ENCODE data around the gene PLPP2.

DNA sequence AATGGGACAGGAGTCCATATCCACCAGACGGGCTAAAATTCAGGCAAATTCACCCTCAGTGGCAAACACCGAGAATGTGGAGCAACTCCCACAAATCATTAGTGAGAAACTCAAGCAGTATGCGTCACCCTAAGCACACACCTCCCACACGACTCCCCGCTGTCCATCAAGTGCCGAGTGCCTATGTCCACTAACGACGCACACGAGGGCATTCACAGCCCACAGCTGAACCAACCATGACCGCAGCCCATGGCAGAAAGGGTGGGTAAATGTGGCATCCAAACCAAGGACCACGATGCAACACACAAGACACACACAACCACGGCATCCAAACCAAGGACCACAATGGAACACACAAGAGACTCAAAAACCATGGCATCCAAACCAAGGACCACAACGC lies 31.4 kb upstream of the PLPP2 start:
- TF ChIP-seq, protein P1, sequence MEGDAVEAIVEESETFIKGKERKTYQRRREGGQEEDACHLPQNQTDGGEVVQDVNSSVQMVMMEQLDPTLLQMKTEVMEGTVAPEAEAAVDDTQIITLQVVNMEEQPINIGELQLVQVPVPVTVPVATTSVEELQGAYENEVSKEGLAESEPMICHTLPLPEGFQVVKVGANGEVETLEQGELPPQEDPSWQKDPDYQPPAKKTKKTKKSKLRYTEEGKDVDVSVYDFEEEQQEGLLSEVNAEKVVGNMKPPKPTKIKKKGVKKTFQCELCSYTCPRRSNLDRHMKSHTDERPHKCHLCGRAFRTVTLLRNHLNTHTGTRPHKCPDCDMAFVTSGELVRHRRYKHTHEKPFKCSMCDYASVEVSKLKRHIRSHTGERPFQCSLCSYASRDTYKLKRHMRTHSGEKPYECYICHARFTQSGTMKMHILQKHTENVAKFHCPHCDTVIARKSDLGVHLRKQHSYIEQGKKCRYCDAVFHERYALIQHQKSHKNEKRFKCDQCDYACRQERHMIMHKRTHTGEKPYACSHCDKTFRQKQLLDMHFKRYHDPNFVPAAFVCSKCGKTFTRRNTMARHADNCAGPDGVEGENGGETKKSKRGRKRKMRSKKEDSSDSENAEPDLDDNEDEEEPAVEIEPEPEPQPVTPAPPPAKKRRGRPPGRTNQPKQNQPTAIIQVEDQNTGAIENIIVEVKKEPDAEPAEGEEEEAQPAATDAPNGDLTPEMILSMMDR (conservative IDR thresholded peaks at IDR 0.05 in 1 of 2, IDR thresholded peaks at IDR 0.05 in 1 of 2; ENCODE audit: low read depth in 1 of 2, low read length in 2 of 2): no peak
- no peak for TF ChIP-seq EZH2 (IDR thresholded peaks at IDR 0.05; ENCODE audit: low read length, missing control alignments)

Measured in fibroblast of lung (primary cell).